OCI-LY3 (cell line): Measurements from ENCODE around the gene CNTN5.

Experiments
- H2AFZ ChIP-seq: fragments of 200-600, 300-600 bp; shearing (Covaris generic); 2 replicates; pipeline ENCODE4 v1.6.0; 2014; ENCODE audit warnings: antibody characterized with exemption, low read depth, low read length
- H3K27ac ChIP-seq: fragments of 200-600, 300-600 bp; sonication (generic); 2 replicates; pipeline ENCODE4 v1.5.1; 2014; ENCODE audit warnings: mild to moderate bottlenecking, low read length, moderate library complexity, mixed read lengths
- H3K27me3 ChIP-seq: fragments of 200-600, 300-600 bp; sonication (generic); 2 replicates; pipeline ENCODE4 v1.6.1; 2014; ENCODE audit warnings: low read depth, low read length, mixed read lengths
- H3K36me3 ChIP-seq: fragments of 200-600, 300-600 bp; sonication (generic); replicated peaks from 2 replicates; pipeline ENCODE3; 2014; ENCODE audit warnings: low read depth, low read length, mixed read lengths
- H3K4me1 ChIP-seq: fragments of 300-600, 200-600 bp; sonication (generic); 2 replicates; pipeline ENCODE4 v1.6.1; 2014; ENCODE audit warnings: low read length, mixed read lengths
- H3K4me2 ChIP-seq: fragments of 200-600, 300-600 bp; sonication (generic); 2 replicates; pipeline ENCODE4 v1.6.1; 2014; ENCODE audit warnings: low read length, mixed read lengths
- H3K4me3 ChIP-seq: fragments of 300-600, 200-600 bp; sonication (generic); 2 replicates; pipeline ENCODE4 v1.5.1; 2014; ENCODE audit warnings: antibody characterized with exemption, mild to moderate bottlenecking, low read length, moderate library complexity
- H3K79me2 ChIP-seq: fragments of 300-600, 200-600 bp; shearing (Covaris generic); 2 replicates; pipeline ENCODE4 v1.6.1; 2014; ENCODE audit warnings: mild to moderate bottlenecking, low read length, mixed read lengths
- H3K9ac ChIP-seq: fragments of 300-600, 200-600 bp; shearing (Covaris generic); 2 replicates; pipeline ENCODE4 v1.6.0; 2014; ENCODE audit warnings: mild to moderate bottlenecking, low read length, moderate library complexity
- H3K9me3 ChIP-seq: fragments of 200-600, 300-600 bp; shearing (Covaris generic); 2 replicates; pipeline ENCODE4 v1.6.1; 2014; ENCODE audit warnings: low read length, mixed read lengths; ENCODE audit not compliant: insufficient read depth
- H4K20me1 ChIP-seq: fragments of 200-600, 300-600 bp; sonication (generic); 2 replicates; pipeline ENCODE4 v1.6.1; 2016; ENCODE audit warnings: low read length, mixed read lengths; ENCODE audit not compliant: insufficient read depth
- EZH2phosphoT487 ChIP-seq: fragments of 200-600 bp; shearing (Covaris generic); IDR thresholded peaks from 2 replicates; pipeline ENCODE4 v1.6.1; 2018; ENCODE audit warnings: antibody characterized with exemption, mixed run types, low read depth
- TF ChIP-seq, protein P1 (sequence below): fragments of 200-600, 300-600 bp; sonication (generic); IDR thresholded peaks from 2 replicates; pipeline ENCODE4 v1.5.1; 2014; ENCODE audit warnings: antibody characterized with exemption, low read length, low read depth

Gene CNTN5

GRCh38 chr11:100151944-100152343 lies 1131.2 kb downstream of the CNTN5 start:
- Histone ChIP-seq H3K9me3 (no peaks in the 10 kb centered on the region), H3K27ac (no peak overlapping the region), H3K79me2 (no peaks in the 10 kb centered on the region), H2AFZ (no peak overlapping the region), H3K4me2 (no peak overlapping the region), H3K4me3 (no peak overlapping the region), H3K36me3 (no peaks in the 10 kb centered on the region), H3K4me1 (no peaks in the 10 kb centered on the region), H3K27me3 (no peaks in the 10 kb centered on the region), H3K9ac (no peak overlapping the region), H4K20me1 (no peaks in the 10 kb centered on the region)
- no peak for TF ChIP-seq EZH2phosphoT487
- TF ChIP-seq, protein P1, sequence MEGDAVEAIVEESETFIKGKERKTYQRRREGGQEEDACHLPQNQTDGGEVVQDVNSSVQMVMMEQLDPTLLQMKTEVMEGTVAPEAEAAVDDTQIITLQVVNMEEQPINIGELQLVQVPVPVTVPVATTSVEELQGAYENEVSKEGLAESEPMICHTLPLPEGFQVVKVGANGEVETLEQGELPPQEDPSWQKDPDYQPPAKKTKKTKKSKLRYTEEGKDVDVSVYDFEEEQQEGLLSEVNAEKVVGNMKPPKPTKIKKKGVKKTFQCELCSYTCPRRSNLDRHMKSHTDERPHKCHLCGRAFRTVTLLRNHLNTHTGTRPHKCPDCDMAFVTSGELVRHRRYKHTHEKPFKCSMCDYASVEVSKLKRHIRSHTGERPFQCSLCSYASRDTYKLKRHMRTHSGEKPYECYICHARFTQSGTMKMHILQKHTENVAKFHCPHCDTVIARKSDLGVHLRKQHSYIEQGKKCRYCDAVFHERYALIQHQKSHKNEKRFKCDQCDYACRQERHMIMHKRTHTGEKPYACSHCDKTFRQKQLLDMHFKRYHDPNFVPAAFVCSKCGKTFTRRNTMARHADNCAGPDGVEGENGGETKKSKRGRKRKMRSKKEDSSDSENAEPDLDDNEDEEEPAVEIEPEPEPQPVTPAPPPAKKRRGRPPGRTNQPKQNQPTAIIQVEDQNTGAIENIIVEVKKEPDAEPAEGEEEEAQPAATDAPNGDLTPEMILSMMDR = no peak

DNA sequence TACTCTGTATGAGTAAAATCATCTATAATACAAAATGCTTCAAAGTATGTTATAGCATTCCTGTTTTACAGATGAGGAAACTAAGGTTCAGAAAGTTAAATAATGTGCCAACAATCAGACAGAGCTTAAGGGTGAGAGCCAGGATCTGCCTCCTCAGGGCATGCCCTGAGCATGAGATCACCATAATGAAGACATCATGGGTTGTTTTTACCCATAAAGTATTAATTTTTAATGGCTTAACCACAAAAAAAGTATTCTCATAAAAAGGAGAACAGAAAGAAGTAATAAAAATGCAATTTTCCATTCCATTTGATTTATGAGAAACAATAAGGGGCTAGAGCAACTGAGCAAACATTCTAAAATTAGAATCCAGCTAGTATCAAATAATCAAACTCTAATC lies 1132.0 kb downstream of the CNTN5 start:
- no peak overlapping the region for H3K27ac ChIP-seq

GRCh38 chr11:100163471-100163870 lies 1142.7 kb downstream of the CNTN5 start:
- Histone ChIP-seq H3K79me2 (no peaks in the 10 kb centered on the region), H4K20me1 (no peaks in the 10 kb centered on the region), H3K4me1 (no peaks in the 10 kb centered on the region), H3K27me3 (no peaks in the 10 kb centered on the region), H3K36me3 (no peaks in the 10 kb centered on the region), H3K27ac (no peak overlapping the region), H3K4me3 (no peak overlapping the region), H3K9me3 (no peaks in the 10 kb centered on the region), H3K4me2 (no peak overlapping the region), H3K9ac (no peak overlapping the region), H2AFZ (no peak overlapping the region)
- TF ChIP-seq, protein P1 = no peak
- TF ChIP-seq EZH2phosphoT487 = no peak

More for the DNA sequence above, 1132.0 kb downstream of the CNTN5 start:
- Histone ChIP-seq H3K9me3 (no peaks in the 10 kb centered on the region), H3K4me1 (no peaks in the 10 kb centered on the region), H2AFZ (no peak overlapping the region), H3K79me2 (no peaks in the 10 kb centered on the region), H3K4me3 (no peak overlapping the region), H4K20me1 (no peaks in the 10 kb centered on the region), H3K4me2 (no peak overlapping the region), H3K9ac (no peak overlapping the region), H3K36me3 (no peaks in the 10 kb centered on the region), H3K27me3 (no peaks in the 10 kb centered on the region)
- TF ChIP-seq, protein P1 = no peak
- TF ChIP-seq EZH2phosphoT487 = no peak

DNA sequence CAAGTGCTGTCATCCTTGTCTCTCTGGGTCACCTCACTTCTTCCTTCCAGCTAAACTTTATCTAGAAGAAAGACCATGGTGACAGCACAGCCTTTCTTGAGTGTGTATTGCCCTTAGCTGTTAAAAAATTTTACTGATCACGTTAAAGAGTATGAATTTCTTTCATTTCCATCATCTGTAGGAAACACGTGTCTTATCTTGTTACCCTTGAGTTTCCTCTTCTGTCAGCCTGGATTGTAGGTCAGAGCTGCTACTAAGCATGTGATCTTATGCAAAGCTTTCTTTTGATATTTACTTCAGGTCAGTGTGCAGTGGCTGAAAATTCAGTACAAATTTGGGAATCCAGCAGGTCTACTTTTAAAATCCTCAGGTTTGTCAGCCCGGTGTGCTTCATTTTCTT lies 1154.1 kb downstream of the CNTN5 start:
- no peak for TF ChIP-seq EZH2phosphoT487
- TF ChIP-seq, protein P1 = no peak

More for the DNA sequence above, 1154.1 kb downstream of the CNTN5 start:
- Histone ChIP-seq H2AFZ (no peak overlapping the region), H3K4me1 (no peaks in the 10 kb centered on the region), H3K36me3 (no peaks in the 10 kb centered on the region), H3K9ac (no peak overlapping the region), H3K4me3 (no peak overlapping the region), H3K4me2 (no peak overlapping the region), H3K79me2 (no peaks in the 10 kb centered on the region), H3K9me3 (no peaks in the 10 kb centered on the region), H3K27me3 (no peaks in the 10 kb centered on the region), H3K27ac (no peak overlapping the region), H4K20me1 (no peaks in the 10 kb centered on the region)
